IMR-90 (cell line): ENCODE data around the gene ZFHX3. TPM values are rescaled to one million over a fixed set of nuclear protein-coding genes. Genes with fewer than 3 reads are reported as not detected.

Source experiments
- CHD1 ChIP-seq: IDR thresholded peaks from 2 replicates; pipeline ENCODE4 v1.6.1; 2012; ENCODE audit warnings: low read depth, low read length, improper control_type of control experiment
- MXI1 ChIP-seq: IDR thresholded peaks from 2 replicates; pipeline ENCODE4 v1.6.1; 2012; ENCODE audit warnings: low read depth, mild to moderate bottlenecking, low read length, moderate library complexity, borderline replicate concordance
- NFE2L2 ChIP-seq: fragments of 150-350 bp; IDR thresholded peaks from 2 replicates; pipeline ENCODE4 v1.6.1; 2016; ENCODE audit warnings: low read depth, mild to moderate bottlenecking, low read length
- polyA plus RNA-seq, 3 experiments: library from polyadenylated mRNA; depleted of rRNA; stranded (reverse); fragments of >200 nt; gene quantifications; 2 replicates each; pipeline ENCODE4 v1.2.3, GENCODE V29; 2012; ENCODE audit warnings: low replicate concordance in 1 of 3
- total RNA-seq: library from RNA; depleted of rRNA; stranded (reverse); fragments of >200 nt; gene quantifications from 2 replicates; pipeline ENCODE4 v1.2.3, GENCODE V29; 2012
- TF ChIP-seq, protein P1 (sequence below): fragments of 150-350 bp; IDR thresholded peaks from 2 replicates; pipeline ENCODE4 v1.6.1; 2016; ENCODE audit warnings: low read depth, mild to moderate bottlenecking, low read length, moderate library complexity, borderline replicate concordance

ZFHX3 gene
- total and polyA plus RNA-seq, 2 of the 4 experiments (the other 2 are of a cell fraction) = 1.4 to 1.7 TPM

DNA sequence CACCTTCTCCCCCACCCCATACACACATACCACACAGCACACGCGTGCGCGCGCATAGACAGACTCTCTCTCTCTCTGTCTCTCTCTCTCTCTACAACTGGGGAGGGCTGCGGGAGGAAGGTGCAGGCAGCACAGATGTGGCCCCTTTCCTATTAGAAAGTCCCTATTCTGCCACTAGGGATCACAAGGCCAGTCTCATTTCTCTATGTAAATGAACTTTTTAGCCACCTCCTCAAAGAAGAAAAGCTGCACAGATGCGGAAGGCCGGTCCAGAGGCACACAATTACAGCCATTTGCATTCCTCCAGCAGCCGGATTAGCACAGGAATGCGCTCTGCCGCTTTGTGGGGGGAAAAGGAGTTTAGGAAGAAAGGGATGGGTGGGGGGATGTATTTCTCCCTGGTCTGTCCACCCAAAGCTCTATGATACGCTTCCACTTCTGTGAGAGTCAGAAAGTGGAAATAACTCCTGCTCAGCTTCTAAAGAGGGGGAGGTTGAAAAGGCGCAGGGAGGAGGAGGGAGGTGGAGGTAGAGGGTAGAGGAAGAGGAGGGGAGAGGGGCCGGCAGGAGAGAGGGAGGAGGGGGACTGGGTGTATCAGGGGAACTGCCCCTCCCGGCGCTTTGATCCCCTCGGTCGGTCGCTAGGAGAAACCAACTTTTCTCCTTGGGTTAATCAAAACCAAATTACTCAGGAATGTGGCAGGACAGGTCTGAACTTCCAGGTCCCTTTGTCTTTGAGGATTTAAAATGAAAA lies 11.7 kb downstream of the ZFHX3 start (continued):
- no peak for TF ChIP-seq NFE2L2
- no peak for TF ChIP-seq MXI1
- TF ChIP-seq, protein P1, sequence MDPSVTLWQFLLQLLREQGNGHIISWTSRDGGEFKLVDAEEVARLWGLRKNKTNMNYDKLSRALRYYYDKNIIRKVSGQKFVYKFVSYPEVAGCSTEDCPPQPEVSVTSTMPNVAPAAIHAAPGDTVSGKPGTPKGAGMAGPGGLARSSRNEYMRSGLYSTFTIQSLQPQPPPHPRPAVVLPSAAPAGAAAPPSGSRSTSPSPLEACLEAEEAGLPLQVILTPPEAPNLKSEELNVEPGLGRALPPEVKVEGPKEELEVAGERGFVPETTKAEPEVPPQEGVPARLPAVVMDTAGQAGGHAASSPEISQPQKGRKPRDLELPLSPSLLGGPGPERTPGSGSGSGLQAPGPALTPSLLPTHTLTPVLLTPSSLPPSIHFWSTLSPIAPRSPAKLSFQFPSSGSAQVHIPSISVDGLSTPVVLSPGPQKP = no peak
- no peak for TF ChIP-seq CHD1
